ENCODE data around the gene RPL10. TPM values are rescaled to one million over a fixed set of nuclear protein-coding genes. Genes with fewer than 3 reads are reported as not detected.

The RPL10 gene
- total RNA-seq, 1 experiment from 2014 or later: 3,490 TPM

DNA sequence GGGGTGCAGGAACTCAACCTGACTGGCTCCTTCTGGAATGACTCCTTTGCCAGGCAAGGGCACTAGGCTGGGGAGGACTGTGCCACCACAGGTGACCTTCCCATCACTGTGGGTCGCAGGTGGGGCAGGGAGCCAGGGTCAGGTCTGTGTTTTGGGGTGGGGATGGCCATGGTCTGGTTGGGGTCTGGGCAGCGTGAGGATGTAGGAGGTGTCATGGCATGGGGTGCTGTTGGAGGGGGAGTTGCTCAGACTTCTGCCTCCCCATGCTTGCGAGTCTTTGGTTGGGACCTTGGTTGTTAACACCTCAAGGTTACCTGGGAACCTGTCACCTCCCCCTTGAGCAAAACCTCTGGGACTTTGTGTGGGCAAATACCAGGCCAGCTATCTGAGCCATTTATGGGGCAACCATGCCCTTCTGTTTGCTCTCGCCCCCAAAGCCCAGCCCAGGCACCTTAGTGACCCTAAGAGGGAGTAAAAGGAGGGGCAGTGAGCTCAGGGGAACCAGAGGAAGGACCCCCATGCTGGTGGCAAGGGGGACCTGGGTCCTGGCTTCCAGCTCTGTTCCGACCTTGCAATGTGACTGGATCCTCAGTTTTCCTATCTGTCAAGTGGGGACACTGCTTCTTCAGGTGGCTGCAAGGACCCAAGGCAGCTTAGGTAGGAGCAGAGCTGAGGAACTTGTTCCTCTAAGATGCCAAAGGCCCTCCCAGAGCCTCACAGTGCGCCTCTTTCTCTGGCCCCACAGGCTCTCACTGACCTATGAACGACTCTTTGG, 36.4 kb downstream of the RPL10 start:
- peaks cover 31% of the 10 kb centered on the region for H3K36me3 Mint-ChIP-seq (ENCODE audit: insufficient read depth, unreplicated experiment)
- POLR2A ChIA-PET: interaction anchor here (0.7 to 1.4 kb wide), 2 partner anchors 10 to 25 kb away, joined by 3 to 4 read pairs; no protein-coding TSS in a partner anchor

DNA sequence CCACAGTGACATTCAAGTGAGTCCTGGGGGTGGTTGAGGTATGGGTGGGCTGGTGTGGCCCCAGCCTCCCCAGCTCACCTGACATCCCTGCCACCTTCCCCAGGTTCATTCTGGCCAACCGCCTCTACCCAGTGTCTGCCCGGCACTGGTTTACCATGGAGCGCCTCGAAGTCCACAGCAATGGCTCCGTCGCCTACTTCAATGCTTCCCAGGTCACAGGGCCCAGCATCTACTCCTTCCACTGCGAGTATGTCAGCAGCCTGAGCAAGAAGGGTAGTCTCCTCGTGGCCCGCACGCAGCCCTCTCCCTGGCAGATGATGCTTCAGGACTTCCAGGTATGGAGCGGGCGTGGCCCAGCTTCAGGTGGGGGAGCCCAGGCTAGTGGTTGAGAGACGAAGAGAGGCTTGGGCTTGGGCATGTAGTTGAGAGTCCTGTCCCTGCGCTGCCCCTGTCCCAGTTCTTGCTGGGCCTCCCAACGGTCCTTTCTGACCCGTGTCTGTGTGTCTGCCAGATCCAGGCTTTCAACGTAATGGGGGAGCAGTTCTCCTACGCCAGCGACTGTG, 37.1 kb downstream of the RPL10 start:
- POLR2A ChIA-PET: interaction anchor here (1.4 kb wide), 1 partner anchor 25 kb away, joined by 4 read pairs; no protein-coding TSS in a partner anchor
- intact Hi-C loops (cut with micrococcal nuclease): no loop called here

More for the DNA sequence above, 36.4 kb downstream of the RPL10 start:
- no peaks in the 10 kb centered on the region for H3K9me3 Mint-ChIP-seq (ENCODE audit: unreplicated experiment)
- H3K4me3 Mint-ChIP-seq (ENCODE audit: unreplicated experiment): no peak overlapping the region
- CTCF ChIA-PET: interaction anchor here (0.6 to 1.2 kb wide), 4 partner anchors 9 to 101 kb away, joined by 3 read pairs; no protein-coding TSS in a partner anchor
- H3K27me3 Mint-ChIP-seq (ENCODE audit: insufficient read depth, unreplicated experiment): peaks cover 26% of the 10 kb centered on the region
- TF ChIP-seq, protein P1, sequence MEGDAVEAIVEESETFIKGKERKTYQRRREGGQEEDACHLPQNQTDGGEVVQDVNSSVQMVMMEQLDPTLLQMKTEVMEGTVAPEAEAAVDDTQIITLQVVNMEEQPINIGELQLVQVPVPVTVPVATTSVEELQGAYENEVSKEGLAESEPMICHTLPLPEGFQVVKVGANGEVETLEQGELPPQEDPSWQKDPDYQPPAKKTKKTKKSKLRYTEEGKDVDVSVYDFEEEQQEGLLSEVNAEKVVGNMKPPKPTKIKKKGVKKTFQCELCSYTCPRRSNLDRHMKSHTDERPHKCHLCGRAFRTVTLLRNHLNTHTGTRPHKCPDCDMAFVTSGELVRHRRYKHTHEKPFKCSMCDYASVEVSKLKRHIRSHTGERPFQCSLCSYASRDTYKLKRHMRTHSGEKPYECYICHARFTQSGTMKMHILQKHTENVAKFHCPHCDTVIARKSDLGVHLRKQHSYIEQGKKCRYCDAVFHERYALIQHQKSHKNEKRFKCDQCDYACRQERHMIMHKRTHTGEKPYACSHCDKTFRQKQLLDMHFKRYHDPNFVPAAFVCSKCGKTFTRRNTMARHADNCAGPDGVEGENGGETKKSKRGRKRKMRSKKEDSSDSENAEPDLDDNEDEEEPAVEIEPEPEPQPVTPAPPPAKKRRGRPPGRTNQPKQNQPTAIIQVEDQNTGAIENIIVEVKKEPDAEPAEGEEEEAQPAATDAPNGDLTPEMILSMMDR (IDR thresholded peaks at IDR 0.05; ENCODE audit: unreplicated experiment): no peak
- intact Hi-C loops (cut with micrococcal nuclease): no loop called here
- no peaks in the 10 kb centered on the region for H3K4me1 Mint-ChIP-seq (ENCODE audit: insufficient read depth, unreplicated experiment)
- no peak for DNase-seq (ENCODE audit: unreplicated experiment)
- no peak overlapping the region for H3K27ac Mint-ChIP-seq (ENCODE audit: low read depth, unreplicated experiment)
- BruUV-seq (replicated peaks): no TSS peak

DNA sequence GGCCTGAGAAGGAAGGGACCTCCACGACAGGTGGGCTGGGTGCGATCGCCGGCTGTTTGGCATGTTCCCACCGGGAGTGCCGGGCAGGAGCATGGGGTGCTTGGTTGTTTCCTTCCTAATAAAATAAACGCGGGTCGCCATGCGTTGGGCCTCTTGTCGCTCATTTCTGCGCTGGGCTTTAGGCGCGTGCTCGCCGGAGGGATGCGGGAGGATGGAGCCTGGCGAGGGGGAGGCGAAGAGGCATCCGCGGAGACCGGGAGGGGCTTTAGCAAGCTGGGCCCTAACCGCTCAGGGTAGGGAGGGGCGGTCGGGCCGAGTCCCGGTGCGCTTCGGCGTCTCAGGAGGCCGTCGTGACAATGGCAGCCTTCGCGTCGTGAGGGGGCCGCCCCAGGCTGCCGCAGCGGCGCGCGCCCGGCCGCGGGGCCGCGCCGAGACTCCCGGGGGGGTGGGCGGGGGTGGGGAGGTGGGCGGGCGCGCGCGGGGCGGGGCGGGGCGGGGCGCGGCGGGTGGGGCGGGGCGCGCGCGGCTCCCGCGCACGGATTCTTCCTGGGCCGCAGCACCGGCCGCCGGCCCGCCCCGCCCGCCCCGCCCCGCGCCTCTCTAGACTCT, 38.3 kb downstream of the RPL10 start:
- intact Hi-C loops (cut with micrococcal nuclease): no loop called here
- peaks cover 12% of the 10 kb centered on the region for H3K27me3 Mint-ChIP-seq (ENCODE audit: insufficient read depth, unreplicated experiment)
- H3K4me1 Mint-ChIP-seq (ENCODE audit: insufficient read depth, unreplicated experiment): no peaks in the 10 kb centered on the region
- peaks cover 25% of the 10 kb centered on the region for H3K36me3 Mint-ChIP-seq (ENCODE audit: insufficient read depth, unreplicated experiment)
- ChIA-PET POLR2A (interaction anchor here (0.7 kb wide), 1 partner anchor 167 kb away, joined by 5 read pairs; no protein-coding TSS in a partner anchor), CTCF (no interaction called here)
- DNase-seq (ENCODE audit: unreplicated experiment): no peak
- no peaks in the 10 kb centered on the region for H3K9me3 Mint-ChIP-seq (ENCODE audit: unreplicated experiment)
- no TSS peak for BruUV-seq (replicated peaks)
- H3K4me3 Mint-ChIP-seq (ENCODE audit: unreplicated experiment): peak overlapping the region; percentile 76
- no peak overlapping the region for H3K27ac Mint-ChIP-seq (ENCODE audit: low read depth, unreplicated experiment)
- TF ChIP-seq, protein P1 (IDR thresholded peaks at IDR 0.05; ENCODE audit: unreplicated experiment): no peak

More for the DNA sequence above, 37.1 kb downstream of the RPL10 start:
- Mint-ChIP-seq H3K27ac (ENCODE audit: low read depth, unreplicated experiment) (no peak overlapping the region), H3K36me3 (ENCODE audit: insufficient read depth, unreplicated experiment) (peaks cover 31% of the 10 kb centered on the region), H3K4me3 (ENCODE audit: unreplicated experiment) (no peak overlapping the region), H3K27me3 (ENCODE audit: insufficient read depth, unreplicated experiment) (peaks cover 24% of the 10 kb centered on the region), H3K9me3 (ENCODE audit: unreplicated experiment) (no peaks in the 10 kb centered on the region), H3K4me1 (ENCODE audit: insufficient read depth, unreplicated experiment) (no peaks in the 10 kb centered on the region)
- TF ChIP-seq, protein P1 (IDR thresholded peaks at IDR 0.05; ENCODE audit: unreplicated experiment): no peak
- no peak for DNase-seq (ENCODE audit: unreplicated experiment)
- CTCF ChIA-PET: interaction anchor here (0.6 to 1.2 kb wide), 3 partner anchors 62 to 100 kb away, joined by 3 read pairs; no protein-coding TSS in a partner anchor
- BruUV-seq (replicated peaks): no TSS peak

Data from MCF 10A (cell line).